ENCODE results near the gene EIF2D.

- TF ChIP-seq CTCF (conservative IDR thresholded peaks at IDR 0.05) (no peak), ZFX (IDR thresholded peaks at IDR 0.05) (no peak)
Observed at GRCh38 chr1:206660136-206660535, 47.9 kb upstream of the EIF2D start.

Measured in C4-2B (cell line).